ENCODE measurements around the gene ENO2.

The ENO2 gene

GRCh38 chr12:6915789-6916285 is 1.5 kb downstream of the ENO2 start:
- no peak for DNase-seq

- DNase-seq, result no peak
These were observed 2.2 kb downstream of the ENO2 start for GRCh38 chr12:6916426-6917200.

GRCh38 chr12:6917491-6918231 is 3.3 kb downstream of the ENO2 start:
- DNase-seq, result no peak

- DNase-seq, result no peak
These were observed 5.2 kb downstream of the ENO2 start for GRCh38 chr12:6919588-6919987.

- DNase-seq, result no peak
These were observed 7.2 kb downstream of the ENO2 start for GRCh38 chr12:6921539-6921938.

- DNase-seq, result no peak
These were observed 7.9 kb downstream of the ENO2 start for GRCh38 chr12:6921996-6922946.

GRCh38 chr12:6923003-6923732 is 8.8 kb downstream of the ENO2 start:
- no peak for DNase-seq

- DNase-seq, result no peak
These were observed 9.5 kb downstream of the ENO2 start for GRCh38 chr12:6923851-6924250.

- DNase-seq, result no peak
These were observed 10.8 kb downstream of the ENO2 start for GRCh38 chr12:6925239-6925539.

- peak; percentile 47 for DNase-seq
These were observed 11.3 kb downstream of the ENO2 start for GRCh38 chr12:6925540-6926279.

- peak; percentile 59 for DNase-seq
These were observed 13.1 kb downstream of the ENO2 start, which contains the start of gene ATN1 for GRCh38 chr12:6927379-6928021. TSS of gene ATN1 (plus strand) at chr12:6927959. CDS start at chr12:6934002, 6,043 bp downstream.

GRCh38 chr12:6928022-6928702 is 13.8 kb downstream of the ENO2 start:
- no peak for DNase-seq

GRCh38 chr12:6928703-6929407 is 14.5 kb downstream of the ENO2 start:
- no peak for DNase-seq

GRCh38 chr12:6929466-6930452 is 15.4 kb downstream of the ENO2 start:
- no peak for DNase-seq

- no peak for DNase-seq
These were observed 18.4 kb downstream of the ENO2 start for GRCh38 chr12:6932766-6933165.

GRCh38 chr12:6934110-6934509 is 19.7 kb downstream of the ENO2 start:
- DNase-seq, result no peak

GRCh38 chr12:6935371-6936193 is 21.2 kb downstream of the ENO2 start:
- no peak for DNase-seq

- DNase-seq, result no peak
These were observed 21.8 kb downstream of the ENO2 start for GRCh38 chr12:6936194-6936635.

All from NCI-H1092 (cell line).